ENCODE measurements around the gene PLXND1.

DNA sequence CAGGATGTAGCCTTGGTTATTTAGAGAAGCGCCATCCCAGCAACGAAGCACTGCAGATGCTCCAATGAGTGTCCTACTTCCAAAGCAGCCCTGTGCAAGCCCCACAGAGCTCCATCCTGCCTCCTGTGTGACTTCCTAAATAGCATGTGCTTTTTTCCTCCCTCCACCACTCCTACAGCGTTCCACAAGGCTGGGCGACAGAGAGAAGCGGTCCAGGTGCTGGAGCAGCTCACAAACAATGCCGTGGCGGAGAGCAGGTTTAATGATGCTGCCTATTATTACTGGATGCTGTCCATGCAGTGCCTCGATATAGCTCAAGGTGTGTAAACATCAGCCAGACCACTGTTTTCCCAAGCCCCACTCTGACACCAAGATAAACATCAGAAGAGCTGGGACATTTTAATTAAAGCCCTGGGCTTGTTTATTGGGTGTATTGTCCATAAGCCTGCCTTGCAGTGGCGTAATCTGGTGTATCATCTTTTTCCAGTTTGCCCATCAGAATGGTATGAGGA lies 100.2 kb downstream of the PLXND1 start:
- TF ChIP-seq, protein P1, sequence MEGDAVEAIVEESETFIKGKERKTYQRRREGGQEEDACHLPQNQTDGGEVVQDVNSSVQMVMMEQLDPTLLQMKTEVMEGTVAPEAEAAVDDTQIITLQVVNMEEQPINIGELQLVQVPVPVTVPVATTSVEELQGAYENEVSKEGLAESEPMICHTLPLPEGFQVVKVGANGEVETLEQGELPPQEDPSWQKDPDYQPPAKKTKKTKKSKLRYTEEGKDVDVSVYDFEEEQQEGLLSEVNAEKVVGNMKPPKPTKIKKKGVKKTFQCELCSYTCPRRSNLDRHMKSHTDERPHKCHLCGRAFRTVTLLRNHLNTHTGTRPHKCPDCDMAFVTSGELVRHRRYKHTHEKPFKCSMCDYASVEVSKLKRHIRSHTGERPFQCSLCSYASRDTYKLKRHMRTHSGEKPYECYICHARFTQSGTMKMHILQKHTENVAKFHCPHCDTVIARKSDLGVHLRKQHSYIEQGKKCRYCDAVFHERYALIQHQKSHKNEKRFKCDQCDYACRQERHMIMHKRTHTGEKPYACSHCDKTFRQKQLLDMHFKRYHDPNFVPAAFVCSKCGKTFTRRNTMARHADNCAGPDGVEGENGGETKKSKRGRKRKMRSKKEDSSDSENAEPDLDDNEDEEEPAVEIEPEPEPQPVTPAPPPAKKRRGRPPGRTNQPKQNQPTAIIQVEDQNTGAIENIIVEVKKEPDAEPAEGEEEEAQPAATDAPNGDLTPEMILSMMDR (conservative IDR thresholded peaks at IDR 0.05 in 1 of 2, IDR thresholded peaks at IDR 0.05 in 1 of 2; ENCODE audit: extremely low read depth in 1 of 2, insufficient read depth in 1 of 2, low read depth in 1 of 2, low read length in 2 of 2): no peak
- no peak for TF ChIP-seq EZH2 (IDR thresholded peaks at IDR 0.05; ENCODE audit: borderline replicate concordance, low read length)
